Activated CD4-positive, alpha-beta T cell treated with anti-CD3 and anti-CD28 coated beads, Interleukin-2, amount 50 U/mL, for 1 hour (primary cell): ENCODE results near the gene CHRND.

Experiments
- DNase-seq: peaks from one replicate; pipeline ENCODE4 v3.0.0-alpha.2; 2020

The CHRND gene

GRCh38 chr2:232525791-232526371 is at the start of gene CHRND:
Gene CHRND (plus strand): TSS chr2:232526160. CDS start chr2:232526216, 56 bp downstream.
- DNase-seq = no peak

GRCh38 chr2:232476791-232477190 is 49.2 kb upstream of the CHRND start:
- no peak for DNase-seq

- no peak for DNase-seq
Measured at GRCh38 chr2:232477751-232478510, 48.0 kb upstream of the CHRND start.

- DNase-seq = no peak
Measured at GRCh38 chr2:232478571-232479340, 47.2 kb upstream of the CHRND start.

- DNase-seq = no peak
Measured at GRCh38 chr2:232479341-232480200, 46.4 kb upstream of the CHRND start.

GRCh38 chr2:232480201-232481190 is 45.5 kb upstream of the CHRND start:
- no peak for DNase-seq

GRCh38 chr2:232481322-232482140 is 44.4 kb upstream of the CHRND start:
- DNase-seq = no peak

GRCh38 chr2:232482301-232483238 is 43.4 kb upstream of the CHRND start:
- DNase-seq = no peak

- no peak for DNase-seq
Measured at GRCh38 chr2:232483311-232483922, 42.5 kb upstream of the CHRND start.

- DNase-seq = no peak
Measured at GRCh38 chr2:232483923-232484627, 41.9 kb upstream of the CHRND start.

GRCh38 chr2:232484628-232485347 is 41.2 kb upstream of the CHRND start:
- DNase-seq = no peak

GRCh38 chr2:232485348-232485756 is 40.6 kb upstream of the CHRND start:
- no peak for DNase-seq

- no peak for DNase-seq
Measured at GRCh38 chr2:232485757-232486557, 40.0 kb upstream of the CHRND start.

GRCh38 chr2:232486558-232487384 is 39.2 kb upstream of the CHRND start:
- no peak for DNase-seq

GRCh38 chr2:232487385-232488096 is 38.4 kb upstream of the CHRND start, which contains the start of gene ECEL1:
Gene ECEL1 (minus strand): TSS chr2:232487834. CDS start chr2:232486653, 1,181 bp downstream.
- DNase-seq = no peak
